ENCODE results near the gene ASB13. TPM values are rescaled to one million over a fixed set of nuclear protein-coding genes. Genes with fewer than 3 reads are reported as not detected.
A peak's percentile ranks its signal among the peaks of the same experiment; 100 is the strongest.

Gene ASB13
- total RNA-seq, 2 donors from 2014 or later: 12.8 to 13.5 TPM

- H3K9me3 ChIP-seq (ENCODE audit: control insufficient read depth, low read length): no peaks in the 10 kb centered on the region
- peaks cover 5% of the 10 kb centered on the region for H3K4me1 ChIP-seq (ENCODE audit: control insufficient read depth, insufficient read depth, low read length)
- Mint-ChIP-seq H3K4me3 (no peak overlapping the region), H3K27me3 (ENCODE audit: insufficient read depth) (no peaks in the 10 kb centered on the region), H3K27ac (no peak overlapping the region), H3K9me3 (no peaks in the 10 kb centered on the region), H3K4me1 (peaks cover 15% of the 10 kb centered on the region), H3K36me3 (ENCODE audit: low read depth) (peaks cover 21% of the 10 kb centered on the region)
- H3K4me3 ChIP-seq (ENCODE audit: low read length): no peak overlapping the region
- H3K36me3 ChIP-seq (ENCODE audit: control insufficient read depth, insufficient read depth, low read length): peaks cover 4% of the 10 kb centered on the region
- WGBS, 2 experiments (ENCODE audit: insufficient coverage in 1 of 2, insufficient read length in 1 of 2): 95 to 96% methylated on average over 12 to 14 of the region's 14 CpGs
- no peak overlapping the region for H3K27ac ChIP-seq (ENCODE audit: low read depth, low read length)
- no peaks in the 10 kb centered on the region for H3K27me3 ChIP-seq (ENCODE audit: control insufficient read depth, insufficient read depth, low read length, poor library complexity, severe bottlenecking)
- no peak for DNase-seq
- no peak overlapping the region for H3K9ac ChIP-seq (ENCODE audit: extremely low read depth, low read length, poor library complexity, severe bottlenecking)
- TF ChIP-seq, protein P1, sequence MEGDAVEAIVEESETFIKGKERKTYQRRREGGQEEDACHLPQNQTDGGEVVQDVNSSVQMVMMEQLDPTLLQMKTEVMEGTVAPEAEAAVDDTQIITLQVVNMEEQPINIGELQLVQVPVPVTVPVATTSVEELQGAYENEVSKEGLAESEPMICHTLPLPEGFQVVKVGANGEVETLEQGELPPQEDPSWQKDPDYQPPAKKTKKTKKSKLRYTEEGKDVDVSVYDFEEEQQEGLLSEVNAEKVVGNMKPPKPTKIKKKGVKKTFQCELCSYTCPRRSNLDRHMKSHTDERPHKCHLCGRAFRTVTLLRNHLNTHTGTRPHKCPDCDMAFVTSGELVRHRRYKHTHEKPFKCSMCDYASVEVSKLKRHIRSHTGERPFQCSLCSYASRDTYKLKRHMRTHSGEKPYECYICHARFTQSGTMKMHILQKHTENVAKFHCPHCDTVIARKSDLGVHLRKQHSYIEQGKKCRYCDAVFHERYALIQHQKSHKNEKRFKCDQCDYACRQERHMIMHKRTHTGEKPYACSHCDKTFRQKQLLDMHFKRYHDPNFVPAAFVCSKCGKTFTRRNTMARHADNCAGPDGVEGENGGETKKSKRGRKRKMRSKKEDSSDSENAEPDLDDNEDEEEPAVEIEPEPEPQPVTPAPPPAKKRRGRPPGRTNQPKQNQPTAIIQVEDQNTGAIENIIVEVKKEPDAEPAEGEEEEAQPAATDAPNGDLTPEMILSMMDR (conservative IDR thresholded peaks at IDR 0.05): no peak
Observed at GRCh38 chr10:5652746-5653145, 13.6 kb downstream of the ASB13 start.

DNA sequence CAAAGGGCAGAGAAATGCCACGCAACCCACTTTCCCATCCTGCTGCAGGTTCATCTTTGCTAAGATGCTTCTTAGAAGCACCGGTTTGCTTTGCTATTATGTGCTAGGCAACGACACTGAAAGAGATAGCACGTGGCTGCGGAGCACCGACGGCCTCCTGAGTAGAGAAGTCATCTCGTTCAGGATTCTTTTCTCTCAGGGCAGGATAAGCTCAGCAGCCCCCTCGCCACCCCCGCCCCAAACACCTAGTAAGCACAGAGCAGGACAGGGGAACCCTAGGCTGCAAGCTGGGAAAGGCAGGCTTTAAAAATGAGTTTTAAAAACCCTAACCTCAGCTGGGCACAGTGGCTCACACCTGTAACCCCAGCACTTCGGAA, 15.0 kb downstream of the ASB13 start:
- TF ChIP-seq, protein P1 (conservative IDR thresholded peaks at IDR 0.05): no peak
- Histone ChIP-seq H3K27ac (ENCODE audit: low read depth, low read length) (no peak overlapping the region), H3K9ac (ENCODE audit: extremely low read depth, low read length, poor library complexity, severe bottlenecking) (no peak overlapping the region), H3K4me1 (ENCODE audit: control insufficient read depth, insufficient read depth, low read length) (peaks cover 5% of the 10 kb centered on the region), H3K27me3 (ENCODE audit: control insufficient read depth, insufficient read depth, low read length, poor library complexity, severe bottlenecking) (no peaks in the 10 kb centered on the region), H3K9me3 (ENCODE audit: control insufficient read depth, low read length) (no peaks in the 10 kb centered on the region), H3K36me3 (ENCODE audit: control insufficient read depth, insufficient read depth, low read length) (peaks cover 4% of the 10 kb centered on the region), H3K4me3 (ENCODE audit: low read length) (no peak overlapping the region)
- Mint-ChIP-seq H3K4me1 (peaks cover 11% of the 10 kb centered on the region), H3K27me3 (ENCODE audit: insufficient read depth) (no peaks in the 10 kb centered on the region), H3K9me3 (no peaks in the 10 kb centered on the region), H3K4me3 (no peak overlapping the region), H3K36me3 (ENCODE audit: low read depth) (peaks cover 32% of the 10 kb centered on the region), H3K27ac (peak overlapping the region; percentile 55)
- no peak for DNase-seq
- WGBS, 2 experiments (ENCODE audit: insufficient coverage in 1 of 2, insufficient read length in 1 of 2): 92 to 98% methylated on average over 8 to 11 of the region's 11 CpGs

- Mint-ChIP-seq H3K4me1 (peaks cover 8% of the 10 kb centered on the region), H3K27me3 (ENCODE audit: insufficient read depth) (no peaks in the 10 kb centered on the region), H3K9me3 (no peaks in the 10 kb centered on the region), H3K27ac (peak overlapping the region; percentile 55), H3K36me3 (ENCODE audit: low read depth) (peaks cover 32% of the 10 kb centered on the region), H3K4me3 (no peak overlapping the region)
- Histone ChIP-seq H3K4me1 (ENCODE audit: control insufficient read depth, insufficient read depth, low read length) (peaks cover 3% of the 10 kb centered on the region), H3K9me3 (ENCODE audit: control insufficient read depth, low read length) (no peaks in the 10 kb centered on the region), H3K27ac (ENCODE audit: low read depth, low read length) (no peak overlapping the region), H3K4me3 (ENCODE audit: low read length) (no peak overlapping the region), H3K27me3 (ENCODE audit: control insufficient read depth, insufficient read depth, low read length, poor library complexity, severe bottlenecking) (no peaks in the 10 kb centered on the region), H3K36me3 (ENCODE audit: control insufficient read depth, insufficient read depth, low read length) (peaks cover 4% of the 10 kb centered on the region), H3K9ac (ENCODE audit: extremely low read depth, low read length, poor library complexity, severe bottlenecking) (no peak overlapping the region)
- TF ChIP-seq, protein P1 (conservative IDR thresholded peaks at IDR 0.05): no peak
- no peak for DNase-seq
- 92 to 95% methylated on average over 15 to 20 of the region's 20 CpGs for WGBS, 2 experiments (ENCODE audit: insufficient coverage in 1 of 2, insufficient read length in 1 of 2)
Observed at GRCh38 chr10:5650664-5651387, 15.6 kb downstream of the ASB13 start.

All from endodermal cell (in vitro differentiated cells).